Measurements from ENCODE around the gene CTTN. TPM values are rescaled to one million over a fixed set of nuclear protein-coding genes. Genes with fewer than 3 reads are reported as not detected.

CTTN gene
- total and polyA plus RNA-seq, 12 donors, result 68.5 to 173 (median 146) TPM

GRCh38 chr11:70477609-70478008 lies 79.3 kb downstream of the CTTN start:
- WGBS, 2 donors, result 39 to 50% methylated on average over 10 of the region's 10 CpGs
- Histone ChIP-seq H3K4me3 (no peak overlapping the region), H3K27me3 (no peaks in the 10 kb centered on the region), H3K27ac (peak overlapping the region in 5 of 10 donors; percentile 11 to 63 (median 53)), H3K4me1 (peaks cover 0 to 28% (median 7%) of the 10 kb centered on the region in 9 donors), H3K9me3 (no peaks in the 10 kb centered on the region), H3K36me3 (no peaks in the 10 kb centered on the region)
- peak in 7 of 8 donors; percentile 32 to 62 (median 45) for ATAC-seq
- intact Hi-C loops (cut with DNase I), result no loop called here
- DNase-seq, result peak; percentile 33 to 37
- TF ChIP-seq CTCF (IDR thresholded peaks at IDR 0.05), result no peak

- TF ChIP-seq CTCF (IDR thresholded peaks at IDR 0.05), result no peak
- H3K36me3 ChIP-seq, result no peaks in the 10 kb centered on the region
- no peak overlapping the region for H3K4me3 ChIP-seq
- DNase-seq (no peak), ATAC-seq (no peak)
- intact Hi-C loops (cut with DNase I), result no loop called here
- 83 to 87% methylated on average over 11 of the region's 11 CpGs for WGBS, 2 donors
- peak overlapping the region in 5 of 10 donors; percentile 5 to 63 (median 48) for H3K27ac ChIP-seq
- peaks cover 0 to 31% (median 7%) of the 10 kb centered on the region in 9 donors for H3K4me1 ChIP-seq
- H3K9me3 ChIP-seq, result no peaks in the 10 kb centered on the region
- no peaks in the 10 kb centered on the region for H3K27me3 ChIP-seq
These were observed 80.0 kb downstream of the CTTN start for GRCh38 chr11:70478166-70478890.

- Histone ChIP-seq H3K27me3 (no peaks in the 10 kb centered on the region), H3K4me1 (peaks cover 0 to 31% (median 7%) of the 10 kb centered on the region in 9 donors), H3K36me3 (no peaks in the 10 kb centered on the region), H3K27ac (no peak overlapping the region), H3K9me3 (no peaks in the 10 kb centered on the region), H3K4me3 (no peak overlapping the region)
- TF ChIP-seq CTCF (IDR thresholded peaks at IDR 0.05), result no peak
- ATAC-seq (no peak), DNase-seq (no peak)
- intact Hi-C loops (cut with DNase I), result no loop called here
- WGBS, 2 donors, result 92% methylated on average over 3 of the region's 3 CpGs
These were observed 82.4 kb downstream of the CTTN start for GRCh38 chr11:70480711-70481110.

- no peak for TF ChIP-seq CTCF (IDR thresholded peaks at IDR 0.05)
- Histone ChIP-seq H3K27me3 (no peaks in the 10 kb centered on the region), H3K4me3 (no peak overlapping the region), H3K9me3 (no peaks in the 10 kb centered on the region), H3K4me1 (peaks cover 0 to 31% (median 7%) of the 10 kb centered on the region in 9 donors), H3K27ac (peak overlapping the region; percentile 21 to 95 (median 85)), H3K36me3 (no peaks in the 10 kb centered on the region)
- WGBS, 2 donors, result 68 to 74% methylated on average over 21 of the region's 21 CpGs
- peak; percentile 70 to 95 (median 86) for ATAC-seq
- intact Hi-C loops (cut with DNase I), result loop anchor here in 1 of 10 donors (1.0 kb wide), 1 partner anchor 14 kb away; no protein-coding TSS in a partner anchor
- peak; percentile 42 to 65 for DNase-seq
These were observed 83.5 kb downstream of the CTTN start for GRCh38 chr11:70481625-70482528.
